GM12872 (cell line): Measurements from ENCODE around the gene GIPC1.

Experiments used
- CTCF ChIP-seq: IDR thresholded peaks from 3 replicates; pipeline ENCODE4 v1.5.1; 2011; ENCODE audit warnings: low read depth, mild to moderate bottlenecking, low read length, moderate library complexity; ENCODE audit not compliant: insufficient read depth

The GIPC1 gene

GRCh38 chr19:14496029-14496833, at the start of gene GIPC1:
TSS of gene GIPC1 (minus strand) at chr19:14496127. CDS start at chr19:14482976, 13,151 bp downstream.
- TF ChIP-seq CTCF = no peak

- no peak for TF ChIP-seq CTCF
Measured at GRCh38 chr19:14545716-14546082, 49.8 kb upstream of the GIPC1 start.

- no peak for TF ChIP-seq CTCF
Measured at GRCh38 chr19:14544977-14545715, 49.2 kb upstream of the GIPC1 start.

- TF ChIP-seq CTCF = no peak
Measured at GRCh38 chr19:14544047-14544446, 48.1 kb upstream of the GIPC1 start.

GRCh38 chr19:14542711-14543328, 46.9 kb upstream of the GIPC1 start:
- TF ChIP-seq CTCF = no peak

- no peak for TF ChIP-seq CTCF
Measured at GRCh38 chr19:14540741-14541525, 45.0 kb upstream of the GIPC1 start.
